PC-9 (cell line): Measurements from ENCODE around the gene AMDHD1.

Experiments used
- EZH2 ChIP-seq: fragments of 200-600 bp; sonication (generic); IDR thresholded peaks from 2 replicates; pipeline ENCODE4 v1.8.0; 2017; ENCODE audit warnings: antibody characterized with exemption, low read depth
- TF ChIP-seq, protein P1 (sequence below): fragments of 200-600 bp; sonication (generic); conservative IDR thresholded peaks from 2 replicates; pipeline ENCODE4 v1.6.1; 2017; ENCODE audit warnings: mixed run types, antibody characterized with exemption, mild to moderate bottlenecking, moderate library complexity

DNA sequence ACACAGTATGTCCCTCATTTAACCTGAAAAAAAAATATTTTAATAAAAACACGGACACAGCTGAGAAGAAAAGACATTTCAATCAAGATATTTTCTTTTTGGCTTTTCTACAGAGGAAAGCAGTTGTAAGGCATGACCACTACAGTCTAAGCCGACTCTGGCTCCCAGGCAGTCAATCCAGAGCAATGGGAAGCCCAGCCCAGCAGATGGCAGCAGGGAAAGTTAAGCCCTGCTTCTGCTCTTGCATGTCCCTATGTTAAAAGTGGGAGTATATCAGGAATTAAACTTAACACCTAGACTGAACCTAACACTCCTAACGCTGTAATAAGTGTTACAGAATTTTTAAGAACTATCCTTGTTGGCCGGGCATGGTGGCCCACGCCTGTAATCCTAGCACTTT is 72.5 kb downstream of the AMDHD1 start:
- TF ChIP-seq, protein P1, sequence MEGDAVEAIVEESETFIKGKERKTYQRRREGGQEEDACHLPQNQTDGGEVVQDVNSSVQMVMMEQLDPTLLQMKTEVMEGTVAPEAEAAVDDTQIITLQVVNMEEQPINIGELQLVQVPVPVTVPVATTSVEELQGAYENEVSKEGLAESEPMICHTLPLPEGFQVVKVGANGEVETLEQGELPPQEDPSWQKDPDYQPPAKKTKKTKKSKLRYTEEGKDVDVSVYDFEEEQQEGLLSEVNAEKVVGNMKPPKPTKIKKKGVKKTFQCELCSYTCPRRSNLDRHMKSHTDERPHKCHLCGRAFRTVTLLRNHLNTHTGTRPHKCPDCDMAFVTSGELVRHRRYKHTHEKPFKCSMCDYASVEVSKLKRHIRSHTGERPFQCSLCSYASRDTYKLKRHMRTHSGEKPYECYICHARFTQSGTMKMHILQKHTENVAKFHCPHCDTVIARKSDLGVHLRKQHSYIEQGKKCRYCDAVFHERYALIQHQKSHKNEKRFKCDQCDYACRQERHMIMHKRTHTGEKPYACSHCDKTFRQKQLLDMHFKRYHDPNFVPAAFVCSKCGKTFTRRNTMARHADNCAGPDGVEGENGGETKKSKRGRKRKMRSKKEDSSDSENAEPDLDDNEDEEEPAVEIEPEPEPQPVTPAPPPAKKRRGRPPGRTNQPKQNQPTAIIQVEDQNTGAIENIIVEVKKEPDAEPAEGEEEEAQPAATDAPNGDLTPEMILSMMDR: peak; percentile 50; the same call in 1 of the 2 replicates
- TF ChIP-seq EZH2: no peak
